RPMI7951 (cell line): ENCODE results near the gene SHQ1. TPM values are rescaled to one million over a fixed set of nuclear protein-coding genes. Genes with fewer than 3 reads are reported as not detected.
A peak's percentile ranks its signal among the peaks of the same experiment; 100 is the strongest.
"Not testable (repeated sequence)": the region's sequence is repeated elsewhere in the genome, so short reads cannot be mapped to it uniquely, and the experiment has no call there.

ENCODE experiments used
- DNase-seq: peaks from one replicate; pipeline ENCODE4 v3.0.0-alpha.2; 2012; ENCODE audit warnings: low read depth
- total RNA-seq: library from RNA; depleted of rRNA; stranded (reverse); fragments of >200 nt; shearing (Covaris generic); gene quantifications from 2 replicates; pipeline ENCODE4 v1.2.3, GENCODE V29; 2014; rRNA removed

Gene SHQ1
- total RNA-seq, 1 experiment from 2014 or later = 29.4 TPM

DNA sequence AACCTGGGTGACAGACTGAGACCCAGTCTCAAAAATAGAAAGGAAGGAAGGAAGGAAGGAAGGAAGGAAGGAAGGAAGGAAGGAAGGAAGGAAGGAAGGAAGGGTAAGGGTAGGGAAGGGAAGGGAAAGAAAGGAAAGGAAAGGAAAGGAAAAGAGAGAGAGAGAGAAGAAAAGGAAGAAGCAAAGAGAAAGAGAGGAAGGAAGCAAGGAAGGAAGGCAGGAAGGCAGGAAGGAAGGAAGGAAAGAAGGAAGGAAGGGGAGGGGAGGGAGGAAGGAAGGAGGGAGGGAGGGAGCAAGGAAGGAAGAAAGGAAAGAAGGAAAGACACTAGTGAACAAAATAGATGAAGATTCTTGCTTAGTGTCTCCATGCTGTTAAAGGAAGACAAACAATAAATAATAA, 129.1 kb downstream of the SHQ1 start:
- no peak for DNase-seq

DNA sequence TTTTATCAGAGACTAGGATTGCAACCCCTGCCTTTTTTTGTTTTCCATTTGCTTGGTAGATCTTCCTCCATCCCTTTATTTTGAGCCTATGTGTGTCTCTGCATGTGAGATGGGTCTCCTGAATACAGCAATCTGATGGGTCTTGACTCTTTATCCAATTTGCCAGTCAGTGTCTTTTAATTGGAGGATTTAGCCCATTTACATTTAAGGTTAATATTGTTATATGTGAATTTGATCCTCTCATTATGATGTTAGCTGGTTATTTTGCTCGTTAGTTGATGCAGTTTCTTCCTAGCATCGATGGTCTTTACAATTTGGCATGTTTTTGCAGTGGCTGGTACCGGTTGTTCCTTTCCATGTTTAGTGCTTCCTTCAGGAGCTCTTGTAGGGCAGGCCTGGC, 134.1 kb downstream of the SHQ1 start:
- DNase-seq = not testable (repeated sequence)

- DNase-seq = not testable (repeated sequence)
Observed at GRCh38 chr3:72710471-72710870, 137.8 kb downstream of the SHQ1 start.

DNA sequence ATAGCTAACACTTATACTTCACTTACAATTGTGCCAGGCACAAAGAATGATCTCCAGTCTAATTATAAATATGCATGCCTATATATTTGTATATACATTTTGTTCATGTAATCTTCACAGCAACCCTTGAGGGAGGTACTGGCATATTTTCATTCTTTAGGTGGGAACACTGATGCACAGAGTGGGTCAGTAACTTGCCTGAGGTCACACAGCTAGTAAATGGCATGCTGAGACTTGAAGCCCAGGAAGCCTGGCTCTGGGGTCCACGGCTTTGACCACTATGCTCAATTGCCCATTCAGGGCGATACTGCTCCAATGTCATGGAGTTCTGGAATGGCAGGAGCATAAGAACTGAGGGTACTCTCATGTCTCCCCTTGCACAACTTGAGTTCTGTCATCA, 139.8 kb downstream of the SHQ1 start:
- no peak for DNase-seq

DNA sequence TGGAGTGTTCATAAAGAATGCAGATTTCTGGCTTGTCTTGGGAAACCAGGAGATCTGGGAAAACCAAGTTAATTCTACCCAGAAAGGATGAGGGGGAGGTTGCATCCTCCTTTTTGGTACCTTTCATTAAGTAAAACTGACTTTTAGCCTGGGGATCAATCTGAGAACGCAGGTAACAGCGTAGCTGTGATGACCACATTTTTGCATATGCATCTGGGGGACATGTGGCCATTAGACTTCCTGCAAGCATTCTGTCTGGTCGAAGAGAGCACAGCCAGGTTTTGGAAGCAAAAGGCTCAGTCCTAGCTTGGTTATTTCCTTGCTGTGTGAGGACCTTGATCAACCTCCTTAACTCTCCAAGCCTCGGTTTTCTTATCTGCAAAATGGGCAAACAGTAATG, 145.2 kb downstream of the SHQ1 start:
- no peak for DNase-seq

GRCh38 chr3:72702390-72702789, 145.9 kb downstream of the SHQ1 start:
- DNase-seq = no peak

DNA sequence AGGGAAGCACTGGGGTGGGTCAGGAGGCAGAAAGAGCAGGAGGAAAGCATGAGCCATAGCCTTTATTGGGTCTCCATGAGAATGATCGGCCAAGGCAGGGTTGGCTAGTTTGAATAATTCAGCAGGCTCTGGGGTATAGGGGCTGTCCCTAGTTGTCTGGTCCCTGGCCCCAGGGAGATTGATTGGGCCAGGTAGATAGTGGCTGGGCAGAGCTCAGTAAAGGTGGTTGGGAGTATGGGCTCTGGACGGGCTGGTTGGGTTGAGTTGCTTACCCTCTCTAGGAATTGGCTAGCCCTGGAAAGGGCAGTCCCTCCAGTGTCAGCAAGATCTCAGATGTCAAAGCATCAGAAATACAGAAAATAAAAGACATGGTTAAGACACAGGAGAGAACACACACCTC, 148.1 kb downstream of the SHQ1 start:
- no peak for DNase-seq

DNA sequence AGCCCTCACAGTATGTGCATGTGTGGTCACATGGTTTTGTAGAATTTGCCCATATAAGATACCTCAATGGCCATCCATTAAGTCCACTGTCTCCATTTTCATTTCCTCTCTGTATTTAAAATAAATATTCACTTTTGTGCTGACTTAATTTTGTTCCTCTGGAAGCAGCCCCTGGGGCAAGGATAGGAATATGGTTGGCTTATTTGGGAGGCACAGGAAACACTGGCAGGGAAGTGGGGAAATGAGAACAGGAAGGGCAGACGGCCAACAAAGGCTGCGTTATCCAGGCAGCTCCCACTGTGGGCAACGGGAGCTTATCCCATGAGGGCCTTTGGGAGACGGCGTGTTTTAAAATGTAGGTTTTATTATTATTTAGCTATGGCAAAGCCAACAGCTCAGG, 148.6 kb downstream of the SHQ1 start:
- peak; percentile 36 for DNase-seq

Other genes starting within 250 kb of the SHQ1 start
- 64.6 and 66.1 TPM in 2 replicates for gene GXYLT2, start 39.6 kb upstream of the SHQ1 start, total RNA-seq
- gene PPP4R2, start 148.4 kb upstream of the SHQ1 start, total RNA-seq = 58.6 and 74.0 TPM in 2 replicates
- gene EBLN2, start 213.2 kb upstream of the SHQ1 start, total RNA-seq = 2.5 and 2.7 TPM in 2 replicates